Mesangial cell (primary cell): ENCODE data around the gene PBX4. TPM values are rescaled to one million over a fixed set of nuclear protein-coding genes. Genes with fewer than 3 reads are reported as not detected.

Source experiments
- total RNA-seq: library from RNA; depleted of rRNA; stranded (reverse); fragments of >200 nt; gene quantifications from 2 replicates; pipeline ENCODE4 v1.2.3, GENCODE V29; 2015

PBX4 gene, protein sequence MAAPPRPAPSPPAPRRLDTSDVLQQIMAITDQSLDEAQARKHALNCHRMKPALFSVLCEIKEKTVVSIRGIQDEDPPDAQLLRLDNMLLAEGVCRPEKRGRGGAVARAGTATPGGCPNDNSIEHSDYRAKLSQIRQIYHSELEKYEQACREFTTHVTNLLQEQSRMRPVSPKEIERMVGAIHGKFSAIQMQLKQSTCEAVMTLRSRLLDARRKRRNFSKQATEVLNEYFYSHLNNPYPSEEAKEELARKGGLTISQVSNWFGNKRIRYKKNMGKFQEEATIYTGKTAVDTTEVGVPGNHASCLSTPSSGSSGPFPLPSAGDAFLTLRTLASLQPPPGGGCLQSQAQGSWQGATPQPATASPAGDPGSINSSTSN
- total RNA-seq, result 1.8 and 2.0 TPM in 2 replicates

DNA sequence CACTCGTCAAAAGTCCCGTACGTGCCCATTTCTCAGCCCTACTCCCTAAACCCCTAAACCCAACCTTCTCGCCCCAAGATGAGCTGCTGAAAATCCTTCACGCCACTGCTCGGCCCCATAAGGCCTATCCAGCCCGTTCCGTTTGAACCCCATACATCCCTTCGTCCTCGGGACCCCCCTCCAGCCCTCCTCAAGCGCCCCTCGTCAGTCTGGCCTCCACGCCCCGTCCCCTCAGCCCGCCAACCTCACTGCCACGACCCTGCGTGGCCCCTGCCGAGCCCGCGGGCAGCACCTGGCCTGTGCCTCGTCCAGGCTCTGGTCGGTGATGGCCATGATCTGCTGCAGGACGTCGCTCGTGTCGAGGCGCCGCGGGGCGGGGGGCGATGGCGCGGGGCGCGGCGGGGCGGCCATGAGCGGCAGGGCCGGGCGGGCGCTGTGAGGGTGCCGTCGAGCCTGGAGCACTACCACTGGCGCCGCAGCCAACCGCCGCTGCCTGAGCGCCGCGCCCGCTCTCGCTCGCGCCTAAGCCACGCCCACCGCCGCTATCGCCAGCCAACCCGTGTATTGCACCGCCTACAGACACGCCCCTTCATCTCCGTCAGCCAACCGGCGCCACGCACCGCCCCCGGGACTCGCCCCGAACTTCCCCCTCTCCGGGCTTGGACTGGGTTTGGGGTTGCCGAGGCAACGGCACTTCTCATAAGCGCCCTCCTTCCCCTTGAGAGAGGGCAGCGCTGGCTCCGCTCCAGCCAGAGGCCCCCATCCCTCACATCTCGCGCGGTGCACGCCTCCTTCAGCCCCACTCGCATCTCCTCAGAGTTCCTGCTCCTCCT is at the start of gene PBX4:
PBX4 (minus strand) TSS at position 469 of the 833 bp plus-strand sequence; CDS start at position 411, 58 bp downstream.

DNA sequence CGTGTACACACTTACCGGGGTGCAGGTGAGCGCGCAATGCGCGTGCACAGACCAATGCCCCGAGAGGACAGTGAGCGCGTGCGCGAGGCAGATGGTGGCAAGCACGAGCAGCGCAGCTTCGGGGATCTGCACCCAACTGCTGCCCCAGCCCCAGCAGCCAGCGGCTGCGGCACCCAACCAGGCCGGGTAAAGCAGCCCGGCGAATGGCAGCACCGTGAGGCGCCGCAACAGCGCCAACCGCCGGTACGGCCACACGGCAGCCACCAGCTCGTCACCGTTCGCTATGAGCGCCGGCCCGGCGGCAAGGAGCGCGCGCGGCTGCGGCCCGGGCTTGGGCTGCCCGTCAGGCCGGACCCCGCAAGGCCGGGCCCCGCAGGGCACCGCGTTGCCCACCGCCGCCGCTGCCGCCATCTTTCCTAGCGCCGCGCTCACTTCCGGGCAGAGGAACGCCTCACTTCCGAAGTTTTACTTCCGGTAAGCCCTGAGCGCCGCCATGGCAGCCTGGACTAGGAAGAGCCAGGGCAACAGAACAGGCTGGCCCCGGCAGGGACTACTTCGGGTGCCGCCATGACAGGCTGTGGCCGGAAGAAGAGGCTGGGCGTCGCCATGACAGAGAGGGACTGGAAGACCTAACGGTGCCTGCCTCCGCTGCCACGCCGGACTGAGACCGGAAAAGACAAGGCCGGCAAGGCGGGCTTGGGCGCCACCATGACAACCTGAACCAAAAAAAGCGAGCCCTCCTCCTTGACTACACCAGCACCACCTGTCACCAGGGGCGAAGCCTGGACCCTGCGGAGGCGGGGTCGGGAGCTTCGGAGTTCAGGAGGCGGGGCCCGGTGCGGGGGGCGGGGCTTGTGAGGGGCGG is 45.0 kb upstream of the PBX4 start, which contains the start of gene ATP13A1:
ATP13A1 (minus strand) TSS at position 421 of the 865 bp plus-strand sequence; CDS start at position 411, 10 bp downstream.

DNA sequence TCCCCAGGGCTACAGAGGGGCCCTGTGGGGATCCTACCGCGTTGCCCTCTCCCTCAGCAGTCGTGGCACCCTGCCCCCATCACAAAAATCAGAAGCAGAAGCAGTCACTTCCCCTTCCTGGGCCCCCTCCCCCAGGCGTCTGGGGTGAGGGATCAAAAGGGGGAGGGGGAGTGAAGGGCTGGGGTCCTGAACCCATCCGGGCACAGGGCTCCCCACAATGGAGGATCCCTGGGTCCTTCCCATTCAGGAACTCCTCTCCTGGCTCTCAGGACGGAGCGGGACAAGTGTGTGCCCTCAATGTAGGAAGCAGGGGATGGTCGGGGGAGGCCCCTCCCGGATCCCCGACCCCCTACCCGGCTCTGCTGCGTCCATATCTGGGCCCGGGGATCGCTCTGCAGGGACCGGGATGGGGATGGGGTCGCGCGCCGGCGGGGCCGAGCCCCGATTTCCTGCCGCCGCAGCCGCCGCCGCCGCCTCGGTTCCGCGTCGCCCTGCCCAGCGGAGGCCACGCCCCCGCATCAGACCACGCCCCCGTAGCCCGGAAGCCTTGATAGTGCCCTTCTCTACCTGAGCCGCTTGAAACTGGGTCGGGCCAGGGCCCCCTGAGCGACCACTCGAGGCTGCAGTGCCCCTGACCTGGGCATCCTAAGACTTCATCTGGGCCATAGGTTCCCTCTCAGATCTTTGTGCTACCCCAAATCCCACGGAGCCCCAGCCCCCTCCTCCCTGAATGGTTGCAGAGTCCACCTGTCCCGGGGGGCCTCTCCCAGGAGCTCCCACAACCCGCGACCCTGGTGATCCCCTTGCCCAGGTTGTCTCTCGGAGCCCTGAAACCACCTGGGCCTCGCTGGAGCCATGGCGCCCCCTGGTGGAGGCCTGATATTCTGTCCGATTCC is 24.9 kb upstream of the PBX4 start, which contains the start of gene GMIP:
GMIP (minus strand) TSS at position 500 of the 896 bp plus-strand sequence; CDS start at position 372, 128 bp downstream.

GRCh38 chr19:19627621-19628500 is 9.4 kb upstream of the PBX4 start, which contains the start of gene LPAR2:
Gene LPAR2, minus strand, starts transcription at chr19:19628220. Its CDS starts 945 bp downstream, at chr19:19627275.

DNA sequence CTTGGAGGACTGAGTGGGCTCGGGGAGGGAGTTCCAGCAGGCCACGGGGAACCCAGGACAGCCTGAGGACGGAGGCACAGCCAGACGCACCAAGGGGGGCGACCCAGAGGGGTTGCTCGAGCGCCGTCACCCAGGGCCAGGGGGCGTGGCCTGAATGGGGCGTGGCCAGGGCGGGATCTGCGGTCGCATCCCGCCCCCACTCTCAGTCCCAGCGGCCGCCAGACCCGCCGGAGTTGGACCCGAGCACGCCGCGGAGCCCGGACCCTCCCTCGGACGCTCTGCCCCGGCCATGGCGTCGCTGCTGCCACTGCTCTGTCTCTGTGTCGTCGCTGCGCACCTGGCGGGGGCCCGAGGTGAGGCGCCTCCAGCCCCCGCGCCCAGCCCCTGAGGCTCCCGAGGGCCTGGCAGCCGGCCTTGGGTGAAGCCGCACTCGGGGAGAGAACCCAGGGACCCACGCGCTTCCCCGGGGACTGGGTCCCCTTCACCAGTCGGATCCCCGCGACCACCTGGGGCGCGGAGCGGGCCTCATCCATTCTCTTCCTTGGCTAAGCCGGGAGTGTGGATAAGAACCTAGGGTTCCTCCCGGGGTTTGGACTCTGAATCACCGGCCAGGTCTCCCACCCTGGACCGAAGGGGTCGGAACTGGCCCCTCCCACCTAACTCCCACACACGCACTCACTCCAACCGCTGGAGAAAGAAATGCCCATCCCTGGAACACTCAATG is 80.3 kb downstream of the PBX4 start, which contains the start of gene CILP2:
CILP2 (plus strand) TSS at position 205 of the 724 bp plus-strand sequence; CDS start at position 290, 85 bp downstream.

DNA sequence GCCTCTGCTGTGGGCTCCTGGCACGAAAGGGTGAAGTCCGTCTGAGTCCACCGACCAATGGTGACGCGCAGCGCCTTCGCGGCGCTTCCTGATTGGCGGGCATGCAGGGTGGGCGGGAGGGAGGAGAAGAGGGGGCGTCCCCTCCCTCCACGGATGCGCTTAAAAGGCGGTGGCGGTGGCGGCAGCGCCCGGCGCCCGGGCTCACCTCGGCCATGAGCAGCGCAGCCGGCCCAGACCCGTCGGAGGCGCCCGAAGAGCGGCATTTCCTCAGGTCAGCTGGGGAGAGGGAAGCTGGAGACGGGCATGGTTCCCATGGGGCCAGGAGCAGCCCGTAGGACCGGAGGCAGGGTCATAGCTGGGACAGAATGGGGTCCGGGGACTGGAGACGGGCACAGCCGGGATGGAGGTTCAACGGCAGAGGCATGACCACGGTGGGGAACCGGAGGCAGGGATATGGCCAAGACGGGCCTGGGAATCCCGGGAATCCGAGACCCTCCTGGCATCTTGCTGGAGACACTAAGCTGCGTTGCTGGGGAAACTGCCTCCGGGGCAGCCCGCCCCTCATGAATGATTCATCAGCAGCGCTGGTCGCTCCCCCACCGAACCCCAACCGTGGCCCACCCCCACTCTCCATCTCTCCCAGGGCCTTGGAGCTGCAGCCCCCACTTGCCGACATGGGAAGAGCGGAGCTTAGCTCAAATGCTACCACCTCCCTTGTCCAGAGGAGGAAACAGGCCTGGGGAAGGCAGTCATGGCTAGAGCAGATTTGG is 89.6 kb downstream of the PBX4 start, which contains the start of gene YJEFN3:
YJEFN3 (plus strand) TSS at position 191 of the 770 bp plus-strand sequence; CDS start at position 213, 22 bp downstream.

DNA sequence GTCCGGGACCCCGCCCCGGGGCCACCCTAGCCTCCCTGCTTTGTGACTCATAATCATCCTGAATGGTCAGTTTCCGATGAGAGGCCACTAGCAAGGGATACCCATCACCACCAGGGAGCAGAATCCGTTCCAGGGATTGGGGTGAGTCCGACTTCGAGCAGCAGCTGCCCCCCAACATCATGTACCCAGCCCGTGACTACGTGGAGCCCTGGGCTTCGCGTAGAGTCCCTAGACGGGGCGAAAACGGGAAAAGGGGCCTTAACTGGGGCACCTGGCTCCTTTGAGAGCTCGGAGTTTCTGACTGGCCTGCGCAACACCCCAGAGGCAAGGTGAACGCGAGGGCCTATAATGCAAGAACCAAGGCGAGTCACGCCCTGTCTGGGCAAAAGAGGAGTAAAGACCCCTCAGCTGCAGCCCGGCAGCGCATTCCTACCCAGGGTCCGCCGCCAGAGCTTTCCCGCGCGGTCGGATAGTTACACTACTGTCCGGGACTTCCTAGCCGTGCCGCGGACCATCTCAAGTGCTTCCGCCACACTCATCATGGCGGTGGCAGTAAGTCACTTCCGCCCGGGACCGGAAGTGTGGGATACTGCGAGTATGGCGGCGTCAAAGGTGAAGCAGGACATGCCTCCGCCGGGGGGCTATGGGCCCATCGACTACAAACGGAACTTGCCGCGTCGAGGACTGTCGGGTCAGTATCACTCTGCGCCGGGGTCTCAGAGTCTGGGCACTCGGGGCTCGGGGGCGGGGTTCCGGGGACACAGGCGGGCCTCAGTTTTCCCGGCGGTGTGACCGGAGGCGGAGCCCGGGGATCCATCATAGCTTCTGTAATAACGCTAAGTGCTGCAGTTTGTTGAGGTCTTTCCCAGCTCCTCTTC is 102.6 kb downstream of the PBX4 start, which contains the start of gene NDUFA13:
NDUFA13 (plus strand) TSS at position 584 of the 878 bp plus-strand sequence; CDS start at position 598, 14 bp downstream.

GRCh38 chr19:19514881-19515641 is 103.4 kb downstream of the PBX4 start, which contains the start of gene TSSK6:
Gene TSSK6, minus strand, starts transcription at chr19:19515548. Its CDS starts 121 bp downstream, at chr19:19515427.

Other genes starting within 250 kb of the PBX4 start
- 65.7 and 74.3 TPM in 2 replicates for gene GATAD2A, start 213.0 kb downstream of the PBX4 start, total RNA-seq
- 1.6 and 2.3 TPM in 2 replicates for gene TSSK6, start 103.1 kb downstream of the PBX4 start, total RNA-seq
- gene NDUFA13, start 102.5 kb downstream of the PBX4 start, total RNA-seq, result 105 and 169 TPM in 2 replicates
- gene YJEFN3, start 89.8 kb downstream of the PBX4 start, total RNA-seq, result 0.51 and 0.98 TPM in 2 replicates
- gene CILP2, start 80.4 kb downstream of the PBX4 start, total RNA-seq, result 0.63 TPM in 1 of 2 replicates, not detected in the other
- gene LPAR2, start 9.5 kb upstream of the PBX4 start, total RNA-seq, result 14.7 and 19.8 TPM in 2 replicates
- 8.0 and 8.8 TPM in 2 replicates for gene GMIP, start 25.0 kb upstream of the PBX4 start, total RNA-seq
- gene ATP13A1, start 45.0 kb upstream of the PBX4 start, total RNA-seq, result 56.0 and 58.3 TPM in 2 replicates
- gene ZNF101, start 50.2 kb upstream of the PBX4 start, total RNA-seq, result 1.9 and 5.4 TPM in 2 replicates
- 1.5 and 2.8 TPM in 2 replicates for gene ZNF14, start 114.4 kb upstream of the PBX4 start, total RNA-seq
- 14.5 and 35.9 TPM in 2 replicates for gene ZNF506, start 203.1 kb upstream of the PBX4 start, total RNA-seq
- gene ZNF253, start 247.2 kb upstream of the PBX4 start, total RNA-seq, result 3.2 and 3.9 TPM in 2 replicates